Cardiac fibroblast (primary cell): ENCODE measurements around the gene SETX.

Source experiments
- DNase-seq, 2 donors: peaks; one replicate each; pipeline versions ENCODE4 v3.0.0 to v3.0.0-alpha.2; 2010; ENCODE audit warnings: low read depth in 2 of 2
- H3K4me3 ChIP-seq, 2 donors: replicated peaks in 1 of 2; 1 replicate in 1 of 2; 2 replicates in 1 of 2; pipeline ENCODE4 v1.5.1; 2011; ENCODE audit warnings: low read depth in 2 of 2, low read length in 2 of 2, mild to moderate bottlenecking in 2 of 2, moderate library complexity in 1 of 2
- CTCF ChIP-seq: IDR thresholded peaks from one replicate; pipeline ENCODE4 v1.5.1; 2011; ENCODE audit warnings: low read depth, mild to moderate bottlenecking, low read length, inconsistent platforms

SETX gene

GRCh38 chr9:132238026-132238972, 116.5 kb downstream of the SETX start:
- DNase-seq, result no peak
- no peak for TF ChIP-seq CTCF
- H3K4me3 ChIP-seq, result no peak overlapping the region

GRCh38 chr9:132237481-132237880, 117.3 kb downstream of the SETX start:
- H3K4me3 ChIP-seq, result no peak overlapping the region
- TF ChIP-seq CTCF, result no peak
- no peak for DNase-seq

GRCh38 chr9:132236662-132237311, 118.0 kb downstream of the SETX start:
- no peak for DNase-seq
- TF ChIP-seq CTCF, result no peak
- H3K4me3 ChIP-seq, result no peak overlapping the region

- no peak overlapping the region for H3K4me3 ChIP-seq
- DNase-seq, result peak; percentile 72 to 78
Measured at GRCh38 chr9:132235894-132236661, 118.7 kb downstream of the SETX start.

GRCh38 chr9:132235125-132235524, 119.7 kb downstream of the SETX start:
- no peak overlapping the region for H3K4me3 ChIP-seq
- no peak for DNase-seq
- no peak for TF ChIP-seq CTCF

More at GRCh38 chr9:132235894-132236661, 118.7 kb downstream of the SETX start:
- peak; percentile 95 for TF ChIP-seq CTCF

GRCh38 chr9:132234535-132234934, 120.3 kb downstream of the SETX start:
- TF ChIP-seq CTCF, result no peak
- no peak overlapping the region for H3K4me3 ChIP-seq
- no peak for DNase-seq
